Esophagus squamous epithelium (tissue), 5 donors: ENCODE results near the gene FOXD4L1. TPM values are rescaled to one million over a fixed set of nuclear protein-coding genes. Genes with fewer than 3 reads are reported as not detected.
"Not testable (repeated sequence)": the region's sequence is repeated elsewhere in the genome, so short reads cannot be mapped to it uniquely, and the experiment has no call there.

Experiments
- DNase-seq: peaks from one replicate; lab custom pipeline; 2025; lab: John Stamatoyannopoulos, UW
- H3K27ac ChIP-seq, 4 donors: fragments of 200-600 bp; sonication (generic); one replicate each; pipeline ENCODE4 v1.5.1; 2016 to 2019; ENCODE audit warnings: mild to moderate bottlenecking in 1 of 4
- H3K27me3 ChIP-seq, 4 donors: fragments of 200-600 bp; sonication (generic); 1 replicate in 3 of 4; 2 replicates in 1 of 4; pipeline versions ENCODE4 v1.5.1 to v1.6.0; 2017 to 2021; ENCODE audit warnings: antibody characterized with exemption in 1 of 4
- H3K36me3 ChIP-seq, 3 donors: fragments of 200-600 bp; sonication (generic); one replicate each; pipeline ENCODE4 v1.5.1; 2016 to 2019
- H3K4me1 ChIP-seq, 3 donors: fragments of 200-600 bp; sonication (generic); one replicate each; pipeline ENCODE4 v1.5.1; 2017 to 2019
- H3K4me3 ChIP-seq, 4 donors: fragments of 200-600 bp; sonication (generic); 1 replicate in 3 of 4; 2 replicates in 1 of 4; pipeline ENCODE4 v1.5.1; 2016 to 2019; ENCODE audit warnings: mild to moderate bottlenecking in 2 of 4, moderate library complexity in 1 of 4
- H3K9me3 ChIP-seq, 3 donors: fragments of 200-600 bp; sonication (generic); one replicate each; pipeline ENCODE4 v1.5.1; 2016 to 2019
- POLR2A ChIP-seq, 4 donors: fragments of 450-650 bp; IDR thresholded peaks; one replicate each; pipeline ENCODE4 v1.6.1; 2017; ENCODE audit warnings: antibody characterized with exemption in 4 of 4, mild to moderate bottlenecking in 4 of 4, moderate library complexity in 3 of 4
- WGBS, 2 donors: methylation state at CpG; one replicate each; pipeline ENCODE4 v1.1.5; 2018; 5-methylcytosine and 5-hydroxymethylcytosine counted together
- intact Hi-C: fragments of 100-400 bp; cut with DNase I; formaldehyde crosslinking; loops from one replicate; pipeline ENCODE4 v1.15.0; 2022
- total RNA-seq, 4 donors: library from RNA; depleted of rRNA; stranded (reverse); fragments of >200 nt; gene quantifications; one replicate each; pipeline ENCODE4 v1.1.0, GENCODE V29; 2016
- TF ChIP-seq, protein P1 (sequence below), 6 experiments: fragments of 450-650 bp in 4 of 6; fragments of 200-600 bp in 2 of 6; sonication (generic) in 2 of 6; IDR thresholded peaks; one replicate each; pipeline ENCODE4 v1.5.1; 2016 to 2019; ENCODE audit warnings: antibody characterized with exemption in 6 of 6, mild to moderate bottlenecking in 4 of 6, moderate library complexity in 4 of 6
- donor health status: DM: yes; HTN: yes; CAD: no.

Gene FOXD4L1
- total RNA-seq, 4 donors from 2014 or later: 0.19 TPM; not detected in 3

DNA sequence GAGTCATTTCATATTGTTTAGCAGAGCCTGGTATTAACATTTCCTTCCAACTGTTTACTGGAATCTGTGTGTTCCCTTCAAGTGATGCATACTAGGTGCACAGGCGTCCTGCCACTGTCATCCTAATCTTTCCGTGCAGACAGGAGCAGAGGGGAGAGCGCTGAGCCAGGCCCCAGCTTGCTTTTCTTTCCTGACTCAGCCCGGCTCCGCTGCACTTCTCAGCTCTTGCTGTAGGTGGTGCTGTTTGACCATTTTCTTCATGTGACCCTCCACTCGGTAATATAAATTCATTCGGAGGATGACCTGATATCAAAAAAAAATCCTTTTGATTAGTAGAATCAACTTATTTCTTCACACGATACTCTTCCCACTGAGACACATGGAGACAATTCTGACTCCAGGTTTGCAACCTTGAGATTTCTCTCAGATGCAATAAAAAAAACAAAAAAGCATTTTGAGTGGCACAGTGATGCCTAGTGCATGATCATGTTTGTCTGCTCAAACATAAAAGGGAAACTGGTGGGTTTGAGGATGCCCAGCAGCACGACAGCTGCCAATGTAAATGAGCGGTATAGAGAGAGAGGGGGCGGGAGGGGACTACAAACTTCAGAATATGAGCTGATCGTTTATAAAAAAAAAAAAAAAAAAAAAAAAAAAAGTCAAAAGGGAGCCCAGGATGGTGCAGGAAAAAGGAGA is 29.0 kb downstream of the FOXD4L1 start:
- H3K9me3 ChIP-seq, intact Hi-C loops, DNase-seq, H3K27me3 ChIP-seq, H3K4me3 ChIP-seq, H3K27ac ChIP-seq, H3K4me1 ChIP-seq, H3K36me3 ChIP-seq: not testable (repeated sequence)
- WGBS, 2 donors: 8 to 10% methylated on average over 4 to 6 of the region's 12 CpGs
- TF ChIP-seq, protein P1, sequence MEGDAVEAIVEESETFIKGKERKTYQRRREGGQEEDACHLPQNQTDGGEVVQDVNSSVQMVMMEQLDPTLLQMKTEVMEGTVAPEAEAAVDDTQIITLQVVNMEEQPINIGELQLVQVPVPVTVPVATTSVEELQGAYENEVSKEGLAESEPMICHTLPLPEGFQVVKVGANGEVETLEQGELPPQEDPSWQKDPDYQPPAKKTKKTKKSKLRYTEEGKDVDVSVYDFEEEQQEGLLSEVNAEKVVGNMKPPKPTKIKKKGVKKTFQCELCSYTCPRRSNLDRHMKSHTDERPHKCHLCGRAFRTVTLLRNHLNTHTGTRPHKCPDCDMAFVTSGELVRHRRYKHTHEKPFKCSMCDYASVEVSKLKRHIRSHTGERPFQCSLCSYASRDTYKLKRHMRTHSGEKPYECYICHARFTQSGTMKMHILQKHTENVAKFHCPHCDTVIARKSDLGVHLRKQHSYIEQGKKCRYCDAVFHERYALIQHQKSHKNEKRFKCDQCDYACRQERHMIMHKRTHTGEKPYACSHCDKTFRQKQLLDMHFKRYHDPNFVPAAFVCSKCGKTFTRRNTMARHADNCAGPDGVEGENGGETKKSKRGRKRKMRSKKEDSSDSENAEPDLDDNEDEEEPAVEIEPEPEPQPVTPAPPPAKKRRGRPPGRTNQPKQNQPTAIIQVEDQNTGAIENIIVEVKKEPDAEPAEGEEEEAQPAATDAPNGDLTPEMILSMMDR (IDR thresholded peaks at IDR 0.05): peak in 1 of 6 experiments; percentile 4

DNA sequence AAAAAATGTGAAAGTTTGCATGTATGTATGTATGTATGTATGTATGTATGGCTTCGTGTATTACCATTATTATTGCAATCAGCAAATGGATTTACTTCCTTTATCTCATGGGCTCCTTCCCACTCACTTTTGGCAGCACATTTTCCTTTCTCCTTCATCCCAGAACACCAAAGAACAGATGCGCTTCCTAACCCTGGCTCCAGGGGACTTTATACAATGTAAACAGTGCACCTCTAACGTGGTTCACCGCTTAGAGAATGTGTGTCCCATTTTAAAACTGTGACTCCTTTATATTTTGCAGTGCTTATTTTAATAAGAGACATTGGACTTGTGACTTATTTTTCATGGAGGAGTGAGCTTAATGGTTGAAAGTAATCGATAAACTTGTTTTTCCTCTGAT is 29.7 kb downstream of the FOXD4L1 start:
- DNase-seq, H3K4me3 ChIP-seq, intact Hi-C loops, H3K27me3 ChIP-seq, H3K27ac ChIP-seq, H3K36me3 ChIP-seq, H3K9me3 ChIP-seq, H3K4me1 ChIP-seq: not testable (repeated sequence)
- 61 to 65% methylated on average over 4 to 5 of the region's 5 CpGs for WGBS, 2 donors

DNA sequence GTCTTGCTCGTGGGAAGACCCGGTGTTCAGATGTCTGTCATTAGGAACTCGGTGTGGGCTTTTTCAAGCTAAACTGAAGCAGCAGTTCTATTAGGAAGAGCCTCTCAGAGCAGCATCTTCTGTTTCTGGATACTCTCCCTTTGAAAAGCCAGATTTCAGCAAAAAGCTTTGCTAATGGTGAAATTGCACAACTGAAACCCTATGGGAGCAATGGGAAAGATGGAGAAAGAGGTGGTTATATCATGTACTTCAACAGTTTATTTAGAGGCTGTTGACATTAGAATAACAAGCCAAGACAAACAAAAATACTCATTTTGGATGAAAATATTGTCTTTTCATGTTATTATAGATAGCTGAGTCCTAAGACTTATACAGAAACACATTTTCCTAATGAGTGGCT is 30.4 kb downstream of the FOXD4L1 start:
- H3K27me3 ChIP-seq, H3K9me3 ChIP-seq, H3K4me1 ChIP-seq, H3K36me3 ChIP-seq, intact Hi-C loops, H3K4me3 ChIP-seq, DNase-seq, H3K27ac ChIP-seq: not testable (repeated sequence)
- WGBS, 2 donors: no CpG with 5 or more reads among the region's 3 CpGs

DNA sequence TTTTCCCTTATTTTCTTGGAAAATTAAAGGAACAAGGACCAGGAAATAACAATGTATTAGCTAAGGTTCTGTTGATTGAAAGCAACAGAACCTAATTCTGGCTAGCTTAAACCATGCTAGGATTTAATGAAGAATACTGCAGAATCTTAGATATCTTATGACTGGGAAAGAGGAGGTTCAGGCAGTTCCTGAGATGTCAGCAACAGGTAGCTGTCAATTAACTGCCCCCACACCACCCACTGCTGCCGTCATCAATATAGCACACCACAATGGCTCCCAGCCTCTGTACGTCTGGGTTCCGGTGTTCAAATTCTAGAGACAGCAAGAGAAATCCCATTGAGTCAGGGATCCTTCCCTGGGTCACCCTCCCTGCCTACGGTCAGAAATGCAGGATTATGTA is 34.5 kb downstream of the FOXD4L1 start:
- 80% methylated on average over 1 of the region's 4 CpGs; no CpG with 5 or more reads in 1 of the 2 donors for WGBS, 2 donors
- H3K36me3 ChIP-seq, DNase-seq, intact Hi-C loops, H3K9me3 ChIP-seq, H3K4me3 ChIP-seq, H3K27ac ChIP-seq, H3K4me1 ChIP-seq, H3K27me3 ChIP-seq: not testable (repeated sequence)

DNA sequence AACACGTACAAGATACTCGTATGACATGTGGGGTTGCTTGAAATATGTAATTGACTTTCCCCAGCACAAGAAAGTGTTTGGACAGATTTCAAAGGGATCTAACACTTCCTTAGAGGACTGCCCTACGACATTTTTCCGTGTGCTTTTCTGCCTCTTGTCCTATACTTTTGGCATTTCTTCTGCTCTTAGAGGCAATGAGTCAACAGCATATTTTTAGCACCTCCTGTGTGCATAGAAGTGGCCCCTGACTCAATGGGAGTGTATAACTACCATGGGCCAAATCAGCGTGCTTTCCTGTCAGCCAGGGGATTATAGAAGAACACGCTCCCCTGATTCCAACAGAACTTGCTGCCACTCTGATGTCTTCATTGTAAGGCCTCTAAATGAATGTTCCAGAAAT is 38.1 kb downstream of the FOXD4L1 start:
- H3K4me3 ChIP-seq, H3K27me3 ChIP-seq, H3K27ac ChIP-seq, intact Hi-C loops, H3K36me3 ChIP-seq, H3K4me1 ChIP-seq, H3K9me3 ChIP-seq, DNase-seq: not testable (repeated sequence)
- WGBS, 2 donors: 48 to 49% methylated on average over 3 to 6 of the region's 6 CpGs

DNA sequence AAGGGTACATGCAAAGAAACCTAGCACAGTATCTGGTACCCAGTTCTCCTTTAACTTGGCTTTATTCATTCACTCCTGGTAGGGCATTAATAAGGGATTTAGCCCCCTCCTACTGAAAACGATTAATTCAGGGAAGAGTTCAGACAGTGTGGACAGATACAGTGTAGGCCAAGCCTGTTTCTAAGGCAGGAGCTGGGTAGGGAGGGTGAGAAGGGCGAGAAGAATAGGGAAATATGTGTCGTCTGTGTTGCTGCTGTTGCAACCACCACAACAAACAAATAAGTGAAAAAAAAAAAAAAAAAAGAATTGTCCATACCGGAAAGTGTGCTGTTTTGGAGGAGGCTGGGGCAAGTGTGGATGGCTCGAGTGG is 42.4 kb downstream of the FOXD4L1 start:
- intact Hi-C loops, DNase-seq: not testable (repeated sequence)
- H3K4me3 ChIP-seq: peak overlapping the region in 2 of 4 donors; percentile 50 to 67

DNA sequence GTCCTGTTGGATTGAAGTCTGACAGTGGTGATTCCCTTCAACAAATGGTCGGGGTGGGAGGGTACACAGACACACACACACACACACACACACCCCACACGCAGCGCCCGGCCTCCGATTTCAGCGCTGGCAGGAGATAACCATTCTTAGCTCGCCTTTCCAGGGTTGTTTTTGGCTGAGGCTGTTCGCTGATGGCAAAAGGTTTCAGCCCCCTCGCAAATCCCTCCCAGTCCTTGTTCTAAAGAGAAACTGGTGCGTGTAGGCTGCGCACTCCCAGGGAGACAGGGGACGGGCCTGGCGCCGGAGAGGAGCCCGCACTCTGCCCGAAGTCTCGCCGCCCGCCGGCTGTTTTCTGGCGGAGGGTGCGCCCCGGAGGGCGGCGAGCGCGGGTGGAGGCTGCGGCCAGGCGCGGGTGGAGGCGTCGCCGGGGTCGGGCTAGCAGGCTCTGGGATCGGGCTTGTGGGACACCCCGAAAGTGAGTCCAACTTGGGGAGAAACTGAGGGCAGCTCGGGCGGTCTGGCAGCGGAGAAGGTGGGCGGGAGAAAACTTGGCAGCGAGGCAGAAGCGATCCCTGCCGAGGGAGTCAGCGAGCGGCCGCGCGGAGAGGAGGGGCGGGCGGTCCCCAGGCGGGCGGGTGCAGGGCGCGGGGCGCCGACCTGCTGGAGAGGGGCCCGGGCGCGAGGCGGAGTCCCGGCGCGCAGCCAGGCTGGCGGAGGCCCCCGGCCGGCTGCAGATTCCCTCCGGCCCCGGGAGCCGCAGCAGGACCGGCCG is 42.9 kb downstream of the FOXD4L1 start:
- WGBS, 2 donors: 3 to 10% methylated on average over 2 to 6 of the region's 71 CpGs
- H3K27ac ChIP-seq: peak overlapping the region; percentile 70 to 92 (median 82)
- intact Hi-C loops: not testable (repeated sequence)

More for the DNA sequence above, 42.4 kb downstream of the FOXD4L1 start:
- Histone ChIP-seq H3K4me1 (peaks cover 0 to 12% (median 0%) of the 10 kb centered on the region in 3 donors), H3K27ac (peak overlapping the region in 2 of 4 donors; percentile 70 to 90), H3K27me3 (peaks cover 0 to 21% (median 0%) of the 10 kb centered on the region in 4 donors)
- H3K36me3 ChIP-seq, H3K9me3 ChIP-seq: not testable (repeated sequence)
- WGBS, 2 donors: 23 to 24% methylated on average over 3 to 5 of the region's 5 CpGs

DNA sequence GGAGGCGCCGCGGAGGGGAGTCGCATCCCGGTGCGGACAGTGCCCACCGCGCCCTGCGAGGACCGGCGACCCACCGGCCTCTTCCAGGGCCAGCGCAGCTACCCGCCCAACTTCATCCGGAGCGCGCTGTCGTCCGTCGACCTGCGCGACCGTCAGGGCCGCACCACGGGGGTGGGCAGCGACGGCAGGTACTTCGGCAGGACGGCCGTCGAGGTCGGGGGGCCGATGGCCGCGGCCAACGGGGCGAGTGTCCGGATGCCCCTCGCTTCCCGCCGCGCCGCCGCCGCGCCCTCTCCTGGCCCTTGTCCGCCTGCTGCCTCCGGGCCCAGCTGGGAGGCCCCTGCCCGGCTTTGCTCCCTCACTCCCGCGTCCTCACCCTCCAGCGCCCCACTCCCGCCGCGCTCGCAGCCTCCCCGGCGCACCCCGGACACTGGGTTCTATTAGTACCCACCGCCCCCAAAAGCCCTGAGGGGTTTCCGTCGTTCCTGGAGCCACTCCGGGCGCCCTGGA is 43.6 kb downstream of the FOXD4L1 start:
- Histone ChIP-seq H3K27me3 (peaks cover 0 to 21% (median 0%) of the 10 kb centered on the region in 4 donors), H3K4me1 (peaks cover 0 to 12% (median 0%) of the 10 kb centered on the region in 3 donors), H3K27ac (peak overlapping the region; percentile 70 to 92 (median 82)), H3K4me3 (peak overlapping the region; percentile 45 to 78 (median 58))
- DNase-seq, intact Hi-C loops, H3K36me3 ChIP-seq, H3K9me3 ChIP-seq: not testable (repeated sequence)
- WGBS, 2 donors: 4% methylated on average over 12 of the region's 64 CpGs; no CpG with 5 or more reads in 1 of the 2 donors

More for the DNA sequence above, 42.9 kb downstream of the FOXD4L1 start:
- peak in 2 of 4 donors; percentile 33 to 71 for TF ChIP-seq POLR2A (IDR thresholded peaks at IDR 0.05)
- H3K27me3 ChIP-seq: peaks cover 0 to 21% (median 0%) of the 10 kb centered on the region in 4 donors
- peaks cover 0 to 12% (median 0%) of the 10 kb centered on the region in 3 donors for H3K4me1 ChIP-seq
- H3K4me3 ChIP-seq: peak overlapping the region; percentile 45 to 78 (median 58)
- DNase-seq, H3K9me3 ChIP-seq, H3K36me3 ChIP-seq: not testable (repeated sequence)

DNA sequence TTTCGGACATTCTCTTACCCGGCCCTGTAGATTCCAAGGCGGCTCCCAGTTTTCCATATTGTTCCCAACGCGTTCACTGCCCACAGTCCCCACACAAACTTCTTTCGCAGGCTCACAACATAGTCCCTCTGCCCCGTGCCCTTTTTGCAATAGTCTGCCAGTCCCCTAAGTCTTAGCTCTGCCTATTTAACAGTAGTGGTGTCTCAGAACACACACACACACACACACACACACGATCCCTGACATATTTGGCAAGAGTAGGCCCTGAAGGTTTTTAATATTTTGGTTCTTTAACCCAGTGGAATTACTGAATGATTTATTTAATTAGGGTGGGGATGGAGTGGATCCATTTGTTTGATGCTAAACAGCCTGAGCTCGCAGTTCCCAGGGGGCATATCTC is 44.1 kb downstream of the FOXD4L1 start:
- 20% methylated on average over 1 of the region's 9 CpGs for WGBS, 2 donors
- H3K27me3 ChIP-seq: peaks cover 0 to 21% (median 0%) of the 10 kb centered on the region in 4 donors
- peak overlapping the region in 3 of 4 donors; percentile 50 to 78 (median 67) for H3K4me3 ChIP-seq
- DNase-seq, H3K9me3 ChIP-seq, intact Hi-C loops, H3K36me3 ChIP-seq: not testable (repeated sequence)
- peaks cover 0 to 12% (median 0%) of the 10 kb centered on the region in 3 donors for H3K4me1 ChIP-seq
- peak overlapping the region in 2 of 4 donors; percentile 70 to 90 for H3K27ac ChIP-seq
